Gastrocnemius medialis (tissue), 4 donors: ENCODE data around the gene PABPC3.
A peak's percentile ranks its signal among the peaks of the same experiment; 100 is the strongest.

Source experiments
- POLR2A ChIP-seq, 2 donors: fragments of 450-650 bp; IDR thresholded peaks; one replicate each; pipeline ENCODE4 v1.6.1; 2017; ENCODE audit warnings: antibody characterized with exemption in 2 of 2, mild to moderate bottlenecking in 2 of 2, moderate library complexity in 2 of 2
- TF ChIP-seq, protein P1 (sequence below), 5 experiments: fragments of 450-650 bp in 3 of 5; fragments of 200-600 bp in 2 of 5; sonication (generic) in 2 of 5; IDR thresholded peaks in 4 of 5; conservative IDR thresholded peaks in 1 of 5; 1 replicate in 4 of 5; 2 replicates in 1 of 5; pipeline ENCODE4 v1.5.1; 2016 to 2019; ENCODE audit warnings: antibody characterized with exemption in 5 of 5, mild to moderate bottlenecking in 3 of 5, moderate library complexity in 3 of 5

DNA sequence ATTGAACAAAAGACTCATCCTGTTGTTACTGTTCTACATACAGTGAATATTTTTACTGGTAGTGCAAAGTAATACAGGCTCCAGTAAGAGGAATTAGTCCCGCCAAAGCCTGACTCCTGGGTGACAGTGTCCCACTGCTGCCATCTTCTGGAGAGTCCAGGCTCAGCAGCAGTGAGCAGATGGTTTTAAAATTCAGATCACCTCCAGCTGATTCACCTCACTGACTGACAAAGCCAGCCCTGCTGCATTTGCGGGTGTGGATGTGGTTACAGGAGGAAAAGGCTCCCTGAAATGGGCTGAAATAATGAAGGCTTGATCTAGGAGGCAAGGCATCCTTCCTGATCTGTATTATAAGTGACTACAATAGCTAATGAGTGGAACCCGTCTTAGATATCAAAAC is 18.3 kb downstream of the PABPC3 start:
- TF ChIP-seq POLR2A (IDR thresholded peaks at IDR 0.05) = no peak
- TF ChIP-seq, protein P1, sequence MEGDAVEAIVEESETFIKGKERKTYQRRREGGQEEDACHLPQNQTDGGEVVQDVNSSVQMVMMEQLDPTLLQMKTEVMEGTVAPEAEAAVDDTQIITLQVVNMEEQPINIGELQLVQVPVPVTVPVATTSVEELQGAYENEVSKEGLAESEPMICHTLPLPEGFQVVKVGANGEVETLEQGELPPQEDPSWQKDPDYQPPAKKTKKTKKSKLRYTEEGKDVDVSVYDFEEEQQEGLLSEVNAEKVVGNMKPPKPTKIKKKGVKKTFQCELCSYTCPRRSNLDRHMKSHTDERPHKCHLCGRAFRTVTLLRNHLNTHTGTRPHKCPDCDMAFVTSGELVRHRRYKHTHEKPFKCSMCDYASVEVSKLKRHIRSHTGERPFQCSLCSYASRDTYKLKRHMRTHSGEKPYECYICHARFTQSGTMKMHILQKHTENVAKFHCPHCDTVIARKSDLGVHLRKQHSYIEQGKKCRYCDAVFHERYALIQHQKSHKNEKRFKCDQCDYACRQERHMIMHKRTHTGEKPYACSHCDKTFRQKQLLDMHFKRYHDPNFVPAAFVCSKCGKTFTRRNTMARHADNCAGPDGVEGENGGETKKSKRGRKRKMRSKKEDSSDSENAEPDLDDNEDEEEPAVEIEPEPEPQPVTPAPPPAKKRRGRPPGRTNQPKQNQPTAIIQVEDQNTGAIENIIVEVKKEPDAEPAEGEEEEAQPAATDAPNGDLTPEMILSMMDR (IDR thresholded peaks at IDR 0.05 in 4 of 5, conservative IDR thresholded peaks at IDR 0.05 in 1 of 5) = peak in 4 of 5 experiments; percentile 12 to 61 (median 49)
